Suprapubic skin (tissue), 4 donors: ENCODE measurements around the gene URGCP.
"Not testable (repeated sequence)": the region's sequence is repeated elsewhere in the genome, so short reads cannot be mapped to it uniquely, and the experiment has no call there.

Source experiments
- EP300 ChIP-seq: sonication (generic); formaldehyde crosslinking; IDR thresholded peaks from one replicate; pipeline ENCODE4 v1.6.1; 2017; ENCODE audit warnings: antibody characterized with exemption
- POLR2A ChIP-seq, 2 donors: fragments of 450-650 bp; IDR thresholded peaks; one replicate each; pipeline ENCODE4 v1.6.1; 2017; ENCODE audit warnings: antibody characterized with exemption in 2 of 2, mild to moderate bottlenecking in 2 of 2, moderate library complexity in 2 of 2
- POLR2AphosphoS5 ChIP-seq, 3 donors: sonication (generic); formaldehyde crosslinking; IDR thresholded peaks; one replicate each; pipeline ENCODE4 v1.6.1; 2017; ENCODE audit warnings: antibody characterized with exemption in 3 of 3
- TF ChIP-seq, protein P1 (sequence below), 2 donors: fragments of 200-600 bp in 1 of 2; fragments of 450-650 bp in 1 of 2; sonication (generic) in 1 of 2; IDR thresholded peaks; one replicate each; pipeline ENCODE4 v1.5.1; 2016 to 2019; ENCODE audit warnings: antibody characterized with exemption in 2 of 2, mild to moderate bottlenecking in 1 of 2, moderate library complexity in 1 of 2

DNA sequence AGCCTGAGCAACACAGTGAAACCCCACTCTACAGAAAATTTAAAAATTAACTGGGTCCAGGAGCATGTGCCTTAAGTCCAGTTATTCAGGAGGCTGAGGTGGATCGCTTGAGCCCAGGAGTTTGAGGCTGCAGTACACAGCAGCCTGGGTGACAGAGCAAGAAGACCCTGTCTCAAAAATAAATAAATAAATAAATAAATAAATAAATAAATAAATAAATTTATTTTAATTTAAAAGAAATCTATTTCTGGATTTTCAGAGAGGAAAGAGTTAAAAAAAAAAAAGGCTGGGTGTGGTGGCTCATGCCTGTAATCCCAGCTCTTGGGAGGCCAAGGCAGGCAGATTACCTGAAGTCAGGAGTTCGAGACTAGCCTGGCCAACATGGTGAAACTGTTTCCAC is 7.8 kb downstream of the URGCP start:
- not testable (repeated sequence) for TF ChIP-seq POLR2A (IDR thresholded peaks at IDR 0.05); POLR2AphosphoS5 (IDR thresholded peaks at IDR 0.05); EP300
- TF ChIP-seq, protein P1, sequence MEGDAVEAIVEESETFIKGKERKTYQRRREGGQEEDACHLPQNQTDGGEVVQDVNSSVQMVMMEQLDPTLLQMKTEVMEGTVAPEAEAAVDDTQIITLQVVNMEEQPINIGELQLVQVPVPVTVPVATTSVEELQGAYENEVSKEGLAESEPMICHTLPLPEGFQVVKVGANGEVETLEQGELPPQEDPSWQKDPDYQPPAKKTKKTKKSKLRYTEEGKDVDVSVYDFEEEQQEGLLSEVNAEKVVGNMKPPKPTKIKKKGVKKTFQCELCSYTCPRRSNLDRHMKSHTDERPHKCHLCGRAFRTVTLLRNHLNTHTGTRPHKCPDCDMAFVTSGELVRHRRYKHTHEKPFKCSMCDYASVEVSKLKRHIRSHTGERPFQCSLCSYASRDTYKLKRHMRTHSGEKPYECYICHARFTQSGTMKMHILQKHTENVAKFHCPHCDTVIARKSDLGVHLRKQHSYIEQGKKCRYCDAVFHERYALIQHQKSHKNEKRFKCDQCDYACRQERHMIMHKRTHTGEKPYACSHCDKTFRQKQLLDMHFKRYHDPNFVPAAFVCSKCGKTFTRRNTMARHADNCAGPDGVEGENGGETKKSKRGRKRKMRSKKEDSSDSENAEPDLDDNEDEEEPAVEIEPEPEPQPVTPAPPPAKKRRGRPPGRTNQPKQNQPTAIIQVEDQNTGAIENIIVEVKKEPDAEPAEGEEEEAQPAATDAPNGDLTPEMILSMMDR (IDR thresholded peaks at IDR 0.05) = not testable (repeated sequence)
